Measurements from ENCODE around the gene CTNNA2.
"Not testable (repeated sequence)": the region's sequence is repeated elsewhere in the genome, so short reads cannot be mapped to it uniquely, and the experiment has no call there.

CTNNA2 gene

GRCh38 chr2:80153768-80154167 lies 640.9 kb downstream of the CTNNA2 start:
- DNase-seq: no peak

DNA sequence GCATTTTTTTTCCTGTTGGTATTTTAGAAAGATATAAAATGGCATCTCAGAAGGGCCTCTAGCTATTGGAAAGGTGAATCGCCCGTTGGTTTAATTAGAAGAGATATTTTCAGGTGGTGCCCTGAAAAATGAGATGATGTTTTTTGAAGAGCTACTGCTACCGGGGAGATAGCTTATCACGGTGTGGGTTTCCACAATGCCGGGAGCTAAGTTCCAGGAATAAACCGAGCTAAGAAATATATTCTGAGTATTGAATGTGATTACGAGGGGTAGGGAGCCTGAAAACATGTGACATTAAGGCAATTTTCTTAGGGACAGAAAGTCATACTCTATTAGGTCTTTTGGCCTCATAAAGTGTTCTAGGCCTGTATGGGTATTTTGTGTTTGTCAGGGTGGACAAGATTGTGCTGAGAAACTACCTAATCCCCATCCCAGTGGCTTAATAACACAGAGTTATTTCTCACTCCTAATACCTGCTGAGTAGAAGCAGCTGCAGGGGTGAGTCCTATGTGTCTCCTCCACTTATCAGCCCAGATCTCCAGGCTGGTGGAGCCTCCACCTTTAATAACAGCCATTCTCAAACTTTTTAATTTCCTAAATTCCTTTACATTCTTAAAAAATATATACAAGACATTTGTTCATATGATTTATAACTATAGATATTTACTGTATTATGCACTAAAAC lies 641.5 kb downstream of the CTNNA2 start:
- no peak for DNase-seq

GRCh38 chr2:80164375-80164774 lies 651.5 kb downstream of the CTNNA2 start:
- no peak for DNase-seq

- no peak for DNase-seq
Measured at GRCh38 chr2:80166483-80167171, 653.8 kb downstream of the CTNNA2 start.

DNA sequence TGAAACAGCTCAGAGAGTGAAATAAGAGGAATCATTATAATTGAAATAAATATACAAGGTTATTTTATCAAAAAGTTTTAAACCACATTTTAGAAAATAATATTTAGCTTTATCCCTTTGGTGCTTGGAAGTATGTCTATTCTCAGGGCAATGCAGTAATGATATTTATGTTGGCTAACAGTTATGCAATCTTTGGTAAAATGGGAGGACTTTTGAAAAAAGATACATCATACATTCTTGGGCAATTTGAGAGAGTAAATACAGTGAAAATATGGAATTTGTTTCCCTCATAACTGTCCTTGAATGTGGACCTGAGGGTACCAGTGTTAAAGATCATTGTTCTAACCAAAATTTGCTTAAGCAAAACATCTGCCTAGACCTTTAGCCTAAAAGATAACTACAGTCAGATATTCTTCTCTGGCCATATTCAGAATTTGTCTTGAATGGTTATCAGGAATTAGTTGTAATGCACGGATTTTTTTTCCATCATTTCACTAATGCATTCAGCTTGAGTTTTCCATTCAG lies 654.5 kb downstream of the CTNNA2 start:
- DNase-seq: no peak

DNA sequence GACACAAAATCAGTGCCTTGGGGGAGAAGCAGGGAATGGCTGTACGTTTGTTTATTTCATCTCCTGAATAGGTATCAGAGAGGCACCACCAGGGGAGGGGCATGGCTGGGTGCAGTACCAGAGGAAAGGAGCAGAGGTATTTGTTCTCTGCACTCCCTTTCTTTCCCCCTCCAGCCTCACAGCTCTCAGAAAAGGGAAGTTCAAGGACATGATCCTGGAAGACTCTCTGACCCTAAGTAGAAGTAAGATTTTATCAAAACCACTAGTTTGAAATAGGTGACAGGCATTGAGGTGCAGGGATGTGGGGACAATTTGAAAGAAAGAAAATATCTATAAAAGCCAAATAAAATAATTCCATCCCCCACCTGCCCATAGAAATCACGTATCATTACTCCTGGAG lies 655.2 kb downstream of the CTNNA2 start:
- DNase-seq: no peak

GRCh38 chr2:80168801-80169200 lies 656.0 kb downstream of the CTNNA2 start:
- no peak for DNase-seq

DNA sequence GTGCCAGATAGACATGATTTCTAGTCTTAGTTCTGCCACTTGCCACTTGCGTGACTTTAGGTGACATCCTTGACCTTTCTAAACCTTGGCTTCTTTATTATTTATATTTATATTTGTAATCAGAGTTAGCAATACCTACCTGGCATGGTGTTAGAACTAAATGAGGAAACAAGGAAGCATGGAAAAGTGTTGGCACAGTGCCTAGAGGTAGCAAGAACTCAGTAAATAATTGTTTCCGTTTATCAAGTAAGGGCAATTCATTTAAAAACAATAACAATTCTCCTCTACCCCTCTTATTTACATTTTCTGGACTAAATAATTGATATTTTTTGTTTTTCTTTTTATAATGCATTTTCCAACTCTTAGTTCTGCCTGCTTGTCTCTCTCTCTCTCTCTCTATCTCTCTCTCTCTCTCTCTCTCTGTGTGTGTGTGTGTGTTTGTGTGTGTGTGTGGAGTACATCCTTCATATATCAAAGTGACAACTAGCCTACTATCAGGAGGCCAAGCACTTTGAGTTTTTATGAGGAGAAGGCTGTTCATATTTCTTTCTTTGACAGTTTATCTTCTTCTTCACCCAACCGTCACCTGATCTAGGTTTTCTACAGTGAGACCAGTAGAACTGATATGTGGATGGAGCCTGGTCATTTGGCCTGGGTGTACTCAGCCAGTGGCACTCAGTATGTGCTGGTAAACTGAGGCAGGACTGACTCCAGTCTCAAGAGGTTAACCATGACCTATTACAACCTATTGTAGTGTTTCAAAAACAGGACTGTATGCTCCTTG lies 657.2 kb downstream of the CTNNA2 start:
- DNase-seq: no peak

DNA sequence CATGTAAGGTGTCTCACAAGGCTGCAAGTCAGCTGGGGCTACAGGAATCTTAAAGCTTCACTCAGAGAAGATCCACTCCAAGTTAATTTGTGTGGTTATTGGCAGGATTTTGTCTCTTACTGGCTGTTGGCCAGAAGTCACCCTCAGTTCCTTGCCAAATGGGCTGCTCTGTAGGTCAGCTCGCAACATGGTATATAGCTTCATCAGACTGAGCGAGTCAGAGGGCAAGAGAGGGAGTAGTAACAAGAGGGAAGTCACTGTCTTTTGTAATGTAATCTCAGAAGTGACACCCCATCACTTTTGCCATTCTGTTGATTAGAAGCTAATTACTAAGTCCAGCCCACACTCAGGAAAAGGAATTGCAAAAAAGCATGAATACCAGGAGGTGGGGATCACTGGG lies 672.2 kb downstream of the CTNNA2 start:
- no peak for DNase-seq

GRCh38 chr2:80186262-80186661 lies 673.4 kb downstream of the CTNNA2 start:
- DNase-seq: no peak

GRCh38 chr2:80187156-80187555 lies 674.3 kb downstream of the CTNNA2 start:
- no peak for DNase-seq

GRCh38 chr2:80190166-80190565 lies 677.3 kb downstream of the CTNNA2 start:
- no peak for DNase-seq

DNA sequence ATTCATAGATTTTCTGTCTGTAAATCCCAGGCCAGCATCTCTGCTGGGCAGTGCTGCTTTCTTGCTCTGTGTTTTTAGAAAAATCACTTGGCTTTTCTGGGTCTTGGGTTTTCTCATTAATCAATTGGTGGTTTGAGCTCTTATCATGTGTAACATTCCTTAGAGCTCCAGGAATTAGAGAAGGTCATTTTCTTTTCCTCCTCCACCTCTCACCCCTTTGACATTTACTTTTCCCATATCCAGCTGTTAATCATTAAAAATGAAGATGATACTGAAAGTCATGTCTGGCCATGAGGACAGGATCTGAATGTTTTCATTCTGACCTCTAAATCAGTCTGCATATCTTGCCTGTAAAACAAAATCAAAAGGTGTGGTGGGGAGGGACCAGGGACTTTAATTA lies 680.7 kb downstream of the CTNNA2 start:
- DNase-seq: no peak

GRCh38 chr2:80195034-80195433 lies 682.2 kb downstream of the CTNNA2 start:
- no peak for DNase-seq

- no peak for DNase-seq
Measured at GRCh38 chr2:80198042-80198441, 685.2 kb downstream of the CTNNA2 start.

DNA sequence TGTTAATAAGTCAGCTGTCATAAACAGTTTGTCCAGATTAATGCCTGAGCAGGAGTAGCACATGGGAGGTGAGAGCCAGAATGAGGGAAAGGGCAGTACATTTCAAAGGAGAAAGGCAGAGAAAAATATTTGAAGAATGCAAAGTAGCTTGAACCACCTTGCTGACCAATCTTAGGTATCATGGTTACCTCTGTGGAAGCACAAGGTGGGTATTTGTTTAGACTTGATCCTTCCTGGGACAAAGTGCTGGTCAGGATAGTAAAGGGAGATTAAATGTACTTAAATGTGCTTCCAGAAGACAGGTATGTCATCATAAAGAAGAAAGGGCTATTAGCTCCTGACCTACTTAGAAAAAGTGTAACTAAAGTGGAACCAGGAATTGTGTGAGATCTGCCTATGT lies 686.7 kb downstream of the CTNNA2 start:
- no peak for DNase-seq

DNA sequence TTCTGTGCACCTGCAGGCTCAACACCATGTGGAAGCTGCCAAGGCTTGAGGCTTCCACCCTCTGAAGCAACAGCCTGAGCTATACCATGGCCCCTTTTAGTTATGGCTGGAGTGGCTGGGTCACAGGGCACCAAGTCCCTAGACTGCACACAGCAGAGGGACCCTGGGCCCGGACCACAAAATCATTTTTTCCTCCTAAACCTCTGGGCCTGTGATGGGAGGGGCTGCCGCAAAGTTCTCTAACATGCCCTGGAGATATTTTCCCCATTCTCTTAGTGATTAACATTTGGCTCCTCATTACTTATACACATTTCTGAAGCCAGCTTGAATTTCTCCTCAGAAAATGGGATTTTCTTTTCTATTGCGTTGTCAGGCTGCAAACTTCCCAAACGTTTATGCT lies 691.1 kb downstream of the CTNNA2 start:
- not testable (repeated sequence) for DNase-seq

DNA sequence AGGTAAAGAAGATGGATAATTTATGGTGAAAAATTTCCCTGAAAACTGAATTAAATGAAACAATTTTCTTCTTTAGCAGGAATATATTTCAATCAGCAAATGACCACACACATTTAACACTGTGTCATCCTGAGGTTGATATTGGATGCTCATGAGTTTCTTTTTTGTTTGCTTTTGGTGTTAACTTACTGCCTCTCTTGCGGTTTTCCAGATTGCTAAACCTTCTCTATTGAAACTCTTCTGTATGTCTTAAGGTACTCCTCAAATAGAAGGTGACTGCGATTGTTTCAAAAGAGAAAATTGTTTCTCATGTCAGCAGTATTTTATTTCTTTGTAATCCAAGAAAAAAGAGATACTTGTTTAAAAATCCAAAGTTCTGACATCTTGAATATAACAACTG lies 692.6 kb downstream of the CTNNA2 start:
- no peak for DNase-seq

- DNase-seq: no peak
Measured at GRCh38 chr2:80209458-80209857, 696.6 kb downstream of the CTNNA2 start.

GRCh38 chr2:80217446-80217845 lies 704.6 kb downstream of the CTNNA2 start:
- no peak for DNase-seq

- DNase-seq: no peak
Measured at GRCh38 chr2:80222644-80223043, 709.8 kb downstream of the CTNNA2 start.

- DNase-seq: no peak
Measured at GRCh38 chr2:80231421-80231820, 718.6 kb downstream of the CTNNA2 start.

GRCh38 chr2:80233333-80233732 lies 720.5 kb downstream of the CTNNA2 start:
- DNase-seq: no peak
